Progenitor cell of endocrine pancreas (in vitro differentiated cells): ENCODE data around the gene OTUD5. TPM values are rescaled to one million over a fixed set of nuclear protein-coding genes. Genes with fewer than 3 reads are reported as not detected.

Experiments
- DNase-seq: peaks from one replicate; pipeline ENCODE4 v3.0.0; 2021; ENCODE audit warnings: low spot score; ENCODE audit not compliant: unreplicated experiment
- H3K27ac Mint-ChIP-seq: 2 replicates; pipeline ENCODE4 v1.8.0; 2021; ENCODE audit warnings: mild to moderate bottlenecking, moderate library complexity, mixed read lengths
- H3K27me3 Mint-ChIP-seq: 2 replicates; pipeline ENCODE4 v1.8.0; 2021; ENCODE audit warnings: mixed read lengths
- H3K36me3 Mint-ChIP-seq: 2 replicates; pipeline ENCODE4 v1.8.0; 2022; ENCODE audit warnings: mixed read lengths; ENCODE audit not compliant: insufficient read depth
- H3K4me1 Mint-ChIP-seq: 2 replicates; pipeline ENCODE4 v1.8.0; 2021; ENCODE audit warnings: low read depth, mixed read lengths
- H3K4me3 Mint-ChIP-seq: 2 replicates; pipeline ENCODE4 v1.8.0; 2021; ENCODE audit warnings: low read depth, mild to moderate bottlenecking, moderate library complexity, mixed read lengths
- H3K9me3 Mint-ChIP-seq: 2 replicates; pipeline ENCODE4 v1.8.0; 2021; ENCODE audit warnings: low read depth, mixed read lengths
- CTCF ChIP-seq: fragments of 200-600 bp; sonication (generic); IDR thresholded peaks from one replicate; pipeline ENCODE4 v1.5.0; 2021; ENCODE audit warnings: antibody characterized with exemption, mild to moderate bottlenecking; ENCODE audit not compliant: unreplicated experiment
- total RNA-seq: library from RNA; stranded (reverse); gene quantifications from 2 replicates; pipeline ENCODE4 v1.2.1, GENCODE V29; 2021

OTUD5 gene
- total RNA-seq, 1 donor from 2014 or later: 53.3 TPM

GRCh38 chrX:48936429-48937053 is 20.9 kb downstream of the OTUD5 start:
- H3K27ac Mint-ChIP-seq: no peak overlapping the region
- no peak for DNase-seq

GRCh38 chrX:48935301-48935670 is 22.1 kb downstream of the OTUD5 start:
- Mint-ChIP-seq H3K27ac (no peak overlapping the region), H3K27me3 (no peaks in the 10 kb centered on the region), H3K4me1 (no peaks in the 10 kb centered on the region), H3K36me3 (peaks cover 12% of the 10 kb centered on the region), H3K4me3 (no peak overlapping the region), H3K9me3 (peaks cover 13% of the 10 kb centered on the region)
- DNase-seq: no peak
- TF ChIP-seq CTCF: no peak

More at GRCh38 chrX:48936429-48937053, 20.9 kb downstream of the OTUD5 start:
- Mint-ChIP-seq H3K36me3 (peaks cover 9% of the 10 kb centered on the region), H3K27me3 (no peaks in the 10 kb centered on the region), H3K4me3 (no peak overlapping the region), H3K4me1 (no peaks in the 10 kb centered on the region), H3K9me3 (peaks cover 13% of the 10 kb centered on the region)
- TF ChIP-seq CTCF: no peak

GRCh38 chrX:48934581-48935300 is 22.7 kb downstream of the OTUD5 start:
- Mint-ChIP-seq H3K36me3 (peaks cover 13% of the 10 kb centered on the region), H3K27me3 (no peaks in the 10 kb centered on the region), H3K4me3 (no peak overlapping the region), H3K27ac (no peak overlapping the region), H3K9me3 (peaks cover 16% of the 10 kb centered on the region), H3K4me1 (no peaks in the 10 kb centered on the region)
- DNase-seq: no peak
- TF ChIP-seq CTCF: no peak

GRCh38 chrX:48933757-48934156 is 23.6 kb downstream of the OTUD5 start:
- no peak overlapping the region for H3K27ac Mint-ChIP-seq
- H3K4me1 Mint-ChIP-seq: no peaks in the 10 kb centered on the region
- DNase-seq: no peak
- no peaks in the 10 kb centered on the region for H3K27me3 Mint-ChIP-seq
- no peak overlapping the region for H3K4me3 Mint-ChIP-seq
- H3K36me3 Mint-ChIP-seq: peaks cover 13% of the 10 kb centered on the region
- no peak for TF ChIP-seq CTCF
- H3K9me3 Mint-ChIP-seq: peaks cover 9% of the 10 kb centered on the region

GRCh38 chrX:48927736-48928382 is 29.5 kb downstream of the OTUD5 start:
- H3K27ac Mint-ChIP-seq: no peak overlapping the region
- H3K4me3 Mint-ChIP-seq: no peak overlapping the region
- peaks cover 2% of the 10 kb centered on the region for H3K4me1 Mint-ChIP-seq
- TF ChIP-seq CTCF: no peak
- H3K36me3 Mint-ChIP-seq: peaks cover 18% of the 10 kb centered on the region
- no peaks in the 10 kb centered on the region for H3K27me3 Mint-ChIP-seq
- DNase-seq: no peak
- peaks cover 13% of the 10 kb centered on the region for H3K9me3 Mint-ChIP-seq
